K562 (cell line): Measurements from ENCODE around the gene SLC25A29. TPM values are rescaled to one million over a fixed set of nuclear protein-coding genes. Genes with fewer than 3 reads are reported as not detected.
A peak's percentile ranks its signal among the peaks of the same experiment; 100 is the strongest.

Experiments
- ATAC-seq: fragments of 200-7000 bp; cut with Tn5 transposase; 3 replicates; pipeline ENCODE4 v1.9.1; 2020; ENCODE audit warnings: moderate library complexity
- BruUV-seq: library from RNA; stranded (reverse); fragments of 400-500 nt; replicated peaks from 2 replicates; lab custom pipeline; 2021; lab: Mats Ljungman, UMichigan
- CTCF ChIA-PET: fragments of 300-600 bp; formaldehyde crosslinking; extraction: SDS; loops from one replicate; lab custom pipeline; 2021; ENCODE audit warnings: low intra/inter-chr PET ratio; lab: Yijun Ruan, JAX
- POLR2A ChIA-PET: fragments of 300-600, 350-650 bp; sonication (Branson Sonifier 250); formaldehyde crosslinking; extraction: SDS; loops from one replicate; lab custom pipeline; 2021; ENCODE audit warnings: antibody characterized with exemption, inconsistent platforms; lab: Yijun Ruan, JAX
- DNase-seq, 4 experiments: peaks; one replicate each; pipeline versions ENCODE4 v3.0.0 to v3.0.0-alpha.2; 2011 to 2018; ENCODE audit warnings: low spot score in 3 of 4, mixed read lengths in 3 of 4; ENCODE audit errors: extremely low read depth in 1 of 4
- FAIRE-seq: peaks from 2 replicates; lab custom pipeline; 2011; peaks lifted over from hg19 to GRCh38; lab: Jason Lieb, UNC
- H2AFZ ChIP-seq: 2 replicates; pipeline ENCODE4 v1.6.0; 2011; ENCODE audit warnings: low read depth, low read length, control low read depth, inconsistent platforms
- H3K27ac ChIP-seq: fragments of 200-600 bp; 3 replicates; pipeline ENCODE4 v1.8.0; 2011; ENCODE audit warnings: low read depth, mild to moderate bottlenecking, control low read depth, inconsistent platforms, low read length, moderate library complexity, mixed read lengths; ENCODE audit errors: extremely low read depth
- H3K27me3 ChIP-seq, 2 experiments: fragments of 300-600 bp in 1 of 2; 2 replicates in 1 of 2; 3 replicates in 1 of 2; pipeline versions ENCODE4 v1.6.0 to v1.8.0; 2011; ENCODE audit warnings: inconsistent platforms in 2 of 2, low read length in 2 of 2, mild to moderate bottlenecking in 1 of 2, mixed read lengths in 1 of 2, moderate library complexity in 1 of 2; ENCODE audit not compliant: control insufficient read depth in 2 of 2, insufficient read depth in 2 of 2
- H3K36me3 ChIP-seq: fragments of 300-600 bp; 3 replicates; pipeline ENCODE4 v1.8.0; 2011; ENCODE audit warnings: mild to moderate bottlenecking, low read length, inconsistent platforms; ENCODE audit not compliant: control insufficient read depth, insufficient read depth
- H3K4me1 ChIP-seq, 2 experiments: fragments of 200-600 bp in 1 of 2; replicated peaks in 1 of 2; 2 replicates in 1 of 2; 3 replicates in 1 of 2; pipeline versions ENCODE4 v1.5.1 to v1.8.0; 2011; ENCODE audit warnings: inconsistent platforms in 2 of 2, low read length in 2 of 2, mild to moderate bottlenecking in 1 of 2, mixed read lengths in 1 of 2, moderate library complexity in 1 of 2; ENCODE audit not compliant: control insufficient read depth in 2 of 2, insufficient read depth in 2 of 2
- H3K4me2 ChIP-seq: 2 replicates; pipeline ENCODE4 v1.6.1; 2011; ENCODE audit warnings: low read length, control low read depth, inconsistent platforms, mixed read lengths; ENCODE audit not compliant: insufficient read depth
- H3K4me3 ChIP-seq: fragments of 200-600 bp; sonication (generic), shearing (Covaris generic); 2 replicates; pipeline ENCODE4 v1.5.1; 2016; ENCODE audit warnings: control low read depth, inconsistent platforms
- H3K79me2 ChIP-seq: fragments of 200-600 bp; 3 replicates; pipeline ENCODE4 v1.8.0; 2011; ENCODE audit warnings: low read length, inconsistent platforms; ENCODE audit not compliant: control insufficient read depth, insufficient read depth
- H3K9ac ChIP-seq, 2 experiments: 2 replicates each; pipeline versions ENCODE4 v1.6.0 to v1.6.1; 2011; ENCODE audit warnings: low read depth in 2 of 2, low read length in 2 of 2, control low read depth in 1 of 2, inconsistent platforms in 1 of 2, mild to moderate bottlenecking in 1 of 2, mixed read lengths in 1 of 2; ENCODE audit not compliant: insufficient read depth in 1 of 2
- H3K9me1 ChIP-seq: one replicate; pipeline ENCODE4 v1.6.0; 2011; ENCODE audit warnings: inconsistent platforms, mild to moderate bottlenecking, low read length, moderate library complexity; ENCODE audit not compliant: control insufficient read depth, insufficient read depth
- H3K9me3 ChIP-seq: replicated peaks from 2 replicates; pipeline ENCODE4 v1.5.1; 2011; ENCODE audit warnings: low read depth, low read length, inconsistent platforms; ENCODE audit not compliant: control insufficient read depth, insufficient read depth
- H4K20me1 ChIP-seq: replicated peaks from 2 replicates; pipeline ENCODE4 v1.6.1; 2011; ENCODE audit warnings: low read length, inconsistent platforms, mixed read lengths; ENCODE audit not compliant: control insufficient read depth, insufficient read depth
- CHCHD3 ChIP-seq: fragments of 250-450 bp; sonication (Bioruptor Pico); IDR thresholded peaks from 2 replicates; pipeline ENCODE4 v2.1.2; 2022; ENCODE audit warnings: mild to moderate bottlenecking
- CTBP1 ChIP-seq: fragments of 450-650 bp; IDR thresholded peaks from 2 replicates; pipeline ENCODE4 v1.6.1; 2016; ENCODE audit warnings: borderline replicate concordance
- HEY1 ChIP-seq: fragments of 250-450 bp; sonication (Bioruptor Pico); IDR thresholded peaks from 2 replicates; pipeline ENCODE4 v1.5.0; 2020; ENCODE audit warnings: mild to moderate bottlenecking, moderate library complexity, borderline replicate concordance
- HLTF ChIP-seq: fragments of 450-650 bp; IDR thresholded peaks from 2 replicates; pipeline ENCODE4 v1.6.1; 2016
- ILF3 ChIP-seq: fragments of 450-650 bp; IDR thresholded peaks from 2 replicates; pipeline ENCODE4 v1.6.1; 2018; ENCODE audit warnings: antibody characterized with exemption, mild to moderate bottlenecking, moderate library complexity, borderline replicate concordance
- POLR2A ChIP-seq: fragments of 450-650 bp; conservative IDR thresholded peaks from 2 replicates; pipeline ENCODE4 v1.6.1; 2016
- POLR2B ChIP-seq: fragments of 450-650 bp; IDR thresholded peaks from 2 replicates; pipeline ENCODE4 v1.6.1; 2018; ENCODE audit warnings: low read depth; ENCODE audit not compliant: partially characterized antibody
- POLR2G ChIP-seq: fragments of 200-400 bp; formaldehyde crosslinking; IDR thresholded peaks from 2 replicates; pipeline ENCODE4 v1.6.1; 2017; ENCODE audit warnings: low read depth, mild to moderate bottlenecking, antibody characterized with exemption, low read length, moderate library complexity
- SRSF3 ChIP-seq: fragments of 200-400 bp; formaldehyde crosslinking; IDR thresholded peaks from 2 replicates; pipeline ENCODE4 v1.6.1; 2016; ENCODE audit warnings: mild to moderate bottlenecking, low read length, moderate library complexity; ENCODE audit not compliant: insufficient read depth
- THRAP3 ChIP-seq: fragments of 450-650 bp; IDR thresholded peaks from 2 replicates; pipeline ENCODE4 v1.6.1; 2016; ENCODE audit warnings: mild to moderate bottlenecking, inconsistent platforms, borderline replicate concordance
- U2AF1 ChIP-seq: fragments of 200-400 bp; formaldehyde crosslinking; optimal IDR thresholded peaks from 2 replicates; pipeline ENCODE3; 2017; ENCODE audit warnings: mild to moderate bottlenecking, low read depth, low read length, moderate library complexity
- ZEB2 ChIP-seq: fragments of 450-650 bp; IDR thresholded peaks from 2 replicates; pipeline ENCODE4 v1.6.1; 2016
- WGBS: fragments of 100-300 bp; shearing (Covaris generic); methylation state at CpG from one replicate; pipeline ENCODE4 v1.1.6; 2016; ENCODE audit warnings: low coverage, mixed read lengths; ENCODE audit not compliant: insufficient coverage; ENCODE audit errors: missing lambda C conversion rate; 5-methylcytosine and 5-hydroxymethylcytosine counted together
- in situ Hi-C: fragments of 300-500 bp; cut with MboI; formaldehyde crosslinking; loops from 4 replicates; pipeline ENCODE4 v1.15.0; 2018; ENCODE audit warnings: inconsistent platforms, mixed read lengths
- intact Hi-C: fragments of 100-400 bp; cut with micrococcal nuclease; formaldehyde crosslinking; loops from 2 replicates; pipeline ENCODE4 v1.14.2; 2022
- polyA plus RNA-seq, 8 experiments: library from polyadenylated mRNA; depleted of rRNA in 4 of 8; stranded (reverse) in 5 of 8; unstranded in 3 of 8; fragments of >200 nt; fragmentation: Nextera tagmentation in 2 of 8; fragmentation: Illumina TruSeq in 1 of 8; extraction: Ambion mirVana in 2 of 8; extraction: Trizol in 1 of 8; gene quantifications; 2 replicates each; pipeline versions ENCODE4 v1.2.1 to v1.2.3, GENCODE V29; 2011 to 2014; ENCODE audit warnings: inconsistent platforms in 1 of 8, missing spikeins in 1 of 8
- total RNA-seq, 7 experiments: library from RNA; depleted of rRNA in 6 of 7; stranded (reverse); fragments of >200 nt in 6 of 7; fragmentation: Illumina TruSeq in 2 of 7; extraction: Trizol in 2 of 7; gene quantifications; 2 replicates each; pipeline versions ENCODE4 v1.2.1 to v1.2.3, GENCODE V29; 2011 to 2021; ENCODE audit warnings: low replicate concordance in 1 of 7
- TF ChIP-seq, protein P1 (sequence below): fragments of 450-650 bp; formaldehyde crosslinking; IDR thresholded peaks from 2 replicates; pipeline ENCODE4 v1.4.0; 2022; ENCODE audit warnings: mild to moderate bottlenecking, moderate library complexity
- TF ChIP-seq, protein P2 (sequence below): fragments of 450-650 bp; IDR thresholded peaks from 2 replicates; pipeline ENCODE4 v1.6.1; 2016; ENCODE audit warnings: low read depth
- TF ChIP-seq, protein P3 (sequence below): sonication (generic); formaldehyde crosslinking; IDR thresholded peaks from 2 replicates; pipeline ENCODE4 v1.9.0; 2022; ENCODE audit warnings: mild to moderate bottlenecking, missing genetic modification reagents

SLC25A29 gene
- total and polyA plus RNA-seq, 9 of the 15 experiments (the other 6 are each of a cell fraction or from before 2014, with no cell fraction given): 0.07 to 17.5 (median 4.8) TPM

DNA sequence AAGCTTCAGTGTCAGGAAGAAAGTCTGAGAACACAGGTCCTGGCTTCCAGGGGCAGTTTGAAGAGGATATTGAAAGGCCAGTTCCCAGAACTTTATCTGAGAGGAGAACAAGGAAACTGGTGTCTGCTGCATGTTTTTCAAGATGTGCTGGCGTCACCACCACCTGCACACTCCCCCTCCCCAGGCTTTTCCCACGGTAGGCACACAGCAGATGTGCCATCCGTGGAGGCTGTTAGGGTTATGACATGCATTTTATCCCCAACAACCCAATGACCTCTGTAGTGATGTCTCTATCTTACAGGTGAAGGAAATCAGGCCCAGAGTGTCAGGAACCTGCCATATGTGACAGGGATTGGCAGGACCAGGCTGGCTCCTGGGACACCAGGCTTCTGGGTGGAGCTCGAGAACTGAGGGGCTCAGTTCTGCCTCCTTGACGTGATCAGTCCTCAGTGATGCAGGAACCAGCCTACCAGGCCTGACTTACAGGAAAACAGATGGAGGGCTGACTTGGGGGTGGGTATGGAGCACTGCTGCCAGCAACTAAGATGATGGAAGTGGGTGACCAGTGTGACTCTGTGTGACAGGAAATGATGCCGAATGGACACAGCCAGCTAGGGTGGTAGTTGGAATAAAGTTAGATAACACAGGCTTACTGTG is 33.6 kb upstream of the SLC25A29 start:
- Histone ChIP-seq H3K27ac (no peak overlapping the region), H3K79me2 (no peaks in the 10 kb centered on the region), H3K9me3 (no peaks in the 10 kb centered on the region), H2AFZ (no peak overlapping the region), H3K9me1 (no peaks in the 10 kb centered on the region), H3K9ac (no peak overlapping the region), H3K4me2 (no peak overlapping the region), H3K4me3 (no peak overlapping the region), H3K4me1 (peaks cover 0 to 2% of the 10 kb centered on the region in 2 experiments; a peak in 1 of 5 replicates), H3K27me3 (no peaks in the 10 kb centered on the region), H4K20me1 (no peaks in the 10 kb centered on the region; the same call in 1 of the 2 replicates), H3K36me3 (peaks cover 68% of the 10 kb centered on the region; the same call in 2 of the 3 replicates)
- in situ Hi-C loops (no loop called here), intact Hi-C loops (no loop called here)
- ChIA-PET POLR2A (interaction anchor here (0.7 to 2.3 kb wide), 5 partner anchors 7 to 226 kb away, joined by 3 to 13 read pairs (median 4); no protein-coding TSS in a partner anchor), CTCF (no interaction called here)
- 89% methylated on average over 5 of the region's 6 CpGs for WGBS
- DNase-seq (no peak), FAIRE-seq (no peak), ATAC-seq (peak; percentile 1)
- no TSS peak for BruUV-seq
- no peak for TF ChIP-seq THRAP3
- peak; percentile 23 for TF ChIP-seq POLR2B
- no peak for TF ChIP-seq U2AF1
- TF ChIP-seq, protein P1, sequence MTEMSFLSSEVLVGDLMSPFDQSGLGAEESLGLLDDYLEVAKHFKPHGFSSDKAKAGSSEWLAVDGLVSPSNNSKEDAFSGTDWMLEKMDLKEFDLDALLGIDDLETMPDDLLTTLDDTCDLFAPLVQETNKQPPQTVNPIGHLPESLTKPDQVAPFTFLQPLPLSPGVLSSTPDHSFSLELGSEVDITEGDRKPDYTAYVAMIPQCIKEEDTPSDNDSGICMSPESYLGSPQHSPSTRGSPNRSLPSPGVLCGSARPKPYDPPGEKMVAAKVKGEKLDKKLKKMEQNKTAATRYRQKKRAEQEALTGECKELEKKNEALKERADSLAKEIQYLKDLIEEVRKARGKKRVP (CRISPR knock-in tag): no peak
- TF ChIP-seq HEY1 (CRISPR knock-in tag): no peak
- no peak for TF ChIP-seq ILF3
- TF ChIP-seq POLR2A: peak; percentile 41; the same call in 1 of the 2 replicates
- no peak for TF ChIP-seq HLTF
- TF ChIP-seq, protein P2, sequence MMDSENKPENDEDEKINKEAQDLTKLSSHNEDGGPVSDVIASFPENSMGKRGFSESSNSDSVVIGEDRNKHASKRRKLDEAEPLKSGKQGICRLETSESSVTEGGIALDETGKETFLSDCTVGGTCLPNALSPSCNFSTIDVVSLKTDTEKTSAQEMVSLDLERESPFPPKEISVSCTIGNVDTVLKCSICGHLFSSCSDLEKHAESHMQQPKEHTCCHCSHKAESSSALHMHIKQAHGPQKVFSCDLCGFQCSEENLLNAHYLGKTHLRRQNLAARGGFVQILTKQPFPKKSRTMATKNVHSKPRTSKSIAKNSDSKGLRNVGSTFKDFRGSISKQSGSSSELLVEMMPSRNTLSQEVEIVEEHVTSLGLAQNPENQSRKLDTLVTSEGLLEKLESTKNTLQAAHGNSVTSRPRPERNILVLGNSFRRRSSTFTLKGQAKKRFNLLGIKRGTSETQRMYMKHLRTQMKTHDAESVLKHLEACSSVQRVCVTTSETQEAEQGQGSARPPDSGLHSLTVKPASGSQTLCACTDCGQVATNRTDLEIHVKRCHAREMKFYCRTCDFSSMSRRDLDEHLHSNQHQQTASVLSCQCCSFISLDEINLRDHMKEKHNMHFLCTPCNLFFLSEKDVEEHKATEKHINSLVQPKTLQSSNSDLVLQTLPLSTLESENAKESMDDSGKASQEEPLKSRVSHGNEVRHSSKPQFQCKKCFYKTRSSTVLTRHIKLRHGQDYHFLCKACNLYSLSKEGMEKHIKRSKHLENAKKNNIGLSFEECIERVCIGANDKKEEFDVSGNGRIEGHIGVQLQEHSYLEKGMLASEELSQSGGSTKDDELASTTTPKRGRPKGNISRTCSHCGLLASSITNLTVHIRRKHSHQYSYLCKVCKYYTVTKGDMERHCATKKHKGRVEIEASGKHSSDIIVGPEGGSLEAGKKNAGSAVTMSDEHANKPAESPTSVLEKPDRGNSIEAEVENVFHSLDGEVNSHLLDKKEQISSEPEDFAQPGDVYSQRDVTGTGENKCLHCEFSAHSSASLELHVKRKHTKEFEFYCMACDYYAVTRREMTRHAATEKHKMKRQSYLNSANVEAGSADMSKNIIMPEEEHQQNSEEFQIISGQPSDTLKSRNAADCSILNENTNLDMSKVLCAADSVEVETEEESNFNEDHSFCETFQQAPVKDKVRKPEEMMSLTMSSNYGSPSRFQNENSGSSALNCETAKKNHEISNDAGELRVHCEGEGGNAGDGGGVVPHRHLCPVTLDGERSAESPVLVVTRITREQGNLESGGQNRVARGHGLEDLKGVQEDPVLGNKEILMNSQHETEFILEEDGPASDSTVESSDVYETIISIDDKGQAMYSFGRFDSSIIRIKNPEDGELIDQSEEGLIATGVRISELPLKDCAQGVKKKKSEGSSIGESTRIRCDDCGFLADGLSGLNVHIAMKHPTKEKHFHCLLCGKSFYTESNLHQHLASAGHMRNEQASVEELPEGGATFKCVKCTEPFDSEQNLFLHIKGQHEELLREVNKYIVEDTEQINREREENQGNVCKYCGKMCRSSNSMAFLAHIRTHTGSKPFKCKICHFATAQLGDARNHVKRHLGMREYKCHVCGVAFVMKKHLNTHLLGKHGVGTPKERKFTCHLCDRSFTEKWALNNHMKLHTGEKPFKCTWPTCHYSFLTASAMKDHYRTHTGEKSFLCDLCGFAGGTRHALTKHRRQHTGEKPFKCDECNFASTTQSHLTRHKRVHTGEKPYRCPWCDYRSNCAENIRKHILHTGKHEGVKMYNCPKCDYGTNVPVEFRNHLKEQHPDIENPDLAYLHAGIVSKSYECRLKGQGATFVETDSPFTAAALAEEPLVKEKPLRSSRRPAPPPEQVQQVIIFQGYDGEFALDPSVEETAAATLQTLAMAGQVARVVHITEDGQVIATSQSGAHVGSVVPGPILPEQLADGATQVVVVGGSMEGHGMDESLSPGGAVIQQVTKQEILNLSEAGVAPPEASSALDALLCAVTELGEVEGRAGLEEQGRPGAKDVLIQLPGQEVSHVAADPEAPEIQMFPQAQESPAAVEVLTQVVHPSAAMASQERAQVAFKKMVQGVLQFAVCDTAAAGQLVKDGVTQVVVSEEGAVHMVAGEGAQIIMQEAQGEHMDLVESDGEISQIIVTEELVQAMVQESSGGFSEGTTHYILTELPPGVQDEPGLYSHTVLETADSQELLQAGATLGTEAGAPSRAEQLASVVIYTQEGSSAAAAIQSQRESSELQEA: no peak
- TF ChIP-seq CHCHD3: no peak
- TF ChIP-seq, protein P3, sequence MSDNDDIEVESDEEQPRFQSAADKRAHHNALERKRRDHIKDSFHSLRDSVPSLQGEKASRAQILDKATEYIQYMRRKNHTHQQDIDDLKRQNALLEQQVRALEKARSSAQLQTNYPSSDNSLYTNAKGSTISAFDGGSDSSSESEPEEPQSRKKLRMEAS (CRISPR knock-in tag): no peak
- no peak for TF ChIP-seq SRSF3
- TF ChIP-seq POLR2G: peak; percentile 15; the same call in 1 of the 2 replicates
- TF ChIP-seq ZEB2: no peak
- no peak for TF ChIP-seq CTBP1
